ENCODE measurements around the gene HSD11B2.

The HSD11B2 gene

DNA sequence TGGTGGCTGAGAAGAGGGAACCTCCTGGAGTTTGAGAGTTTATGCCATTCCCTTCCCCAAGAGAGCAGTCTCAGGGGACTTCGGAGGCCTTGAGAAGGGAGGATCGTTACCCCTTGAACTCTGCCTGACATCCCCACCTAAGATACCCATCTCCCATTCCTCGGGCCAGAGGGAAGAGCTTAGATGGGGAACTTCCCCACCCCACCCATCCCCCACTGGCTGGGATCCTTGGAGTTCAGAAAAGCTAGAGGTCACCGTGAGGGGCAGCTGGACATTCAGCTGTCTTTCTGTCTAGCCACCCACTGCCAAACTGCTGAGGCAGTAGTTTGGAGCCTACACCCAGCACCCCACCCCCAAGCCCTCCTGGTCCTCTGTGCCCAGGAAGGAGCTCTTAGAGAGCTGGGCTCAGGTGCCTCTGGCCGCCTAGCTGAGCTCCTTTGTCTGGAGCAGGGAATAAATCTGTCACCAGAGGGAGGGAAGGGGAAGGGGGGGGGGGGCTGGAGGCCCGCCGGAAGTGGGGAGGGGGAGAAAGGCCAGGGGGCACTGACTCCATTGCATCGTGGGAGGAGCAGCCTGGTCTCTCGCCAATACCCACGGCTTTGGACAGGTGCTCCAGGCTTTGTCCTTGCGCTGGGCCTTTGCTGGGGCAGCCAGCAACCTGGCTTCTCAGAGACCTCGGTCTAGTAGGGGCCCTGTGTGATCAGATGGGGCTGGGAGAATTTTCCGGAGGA is 1.0 kb downstream of the HSD11B2 start:
- DNase-seq: no peak

DNA sequence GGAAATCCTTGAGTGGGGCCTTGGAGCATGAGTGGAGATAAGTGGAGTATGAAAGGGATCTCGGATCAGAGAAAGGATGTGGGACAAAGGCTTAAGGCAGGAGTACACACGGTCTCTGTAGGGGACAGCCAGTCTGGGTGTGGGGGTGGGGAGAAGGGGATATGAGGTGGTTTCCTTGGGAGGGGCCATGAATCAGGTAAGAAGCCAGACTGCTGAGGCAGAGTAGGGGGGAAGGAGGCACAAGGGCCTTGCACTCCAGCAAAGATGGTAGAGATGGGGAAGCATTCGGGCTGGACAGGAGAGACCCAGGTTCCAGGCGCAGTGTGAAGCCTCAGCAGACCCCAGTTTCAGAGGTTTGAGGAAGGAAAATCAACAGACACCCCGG is 1.6 kb downstream of the HSD11B2 start:
- no peak for DNase-seq

DNA sequence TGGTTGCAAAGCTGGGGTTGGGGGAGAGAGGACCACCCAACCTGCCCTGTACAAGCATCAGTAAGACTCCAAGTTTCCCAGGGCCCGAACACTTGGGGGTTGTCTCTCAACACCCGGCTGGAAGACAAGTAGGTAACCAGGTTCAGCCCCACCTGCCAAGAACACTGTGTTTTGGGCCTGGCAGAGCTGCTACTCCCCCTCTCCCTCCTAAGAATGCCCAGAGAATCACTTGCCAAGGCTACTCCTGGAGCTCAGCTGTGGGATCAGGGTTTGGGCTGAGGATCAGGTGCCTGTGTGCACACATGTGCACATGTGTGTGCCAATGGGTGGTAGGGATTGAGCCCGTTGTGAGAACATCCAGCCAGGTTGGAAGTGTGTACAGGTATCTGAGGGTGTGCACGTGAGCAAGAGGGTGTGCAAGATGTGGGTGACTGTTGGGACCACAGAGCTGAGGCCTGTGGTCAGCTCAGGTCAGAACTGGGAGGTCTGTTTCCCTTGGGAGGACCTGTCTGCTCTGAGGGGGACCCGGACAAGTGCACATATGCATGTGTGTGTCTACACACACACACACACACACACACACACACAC is 2.3 kb downstream of the HSD11B2 start:
- no peak for DNase-seq

DNA sequence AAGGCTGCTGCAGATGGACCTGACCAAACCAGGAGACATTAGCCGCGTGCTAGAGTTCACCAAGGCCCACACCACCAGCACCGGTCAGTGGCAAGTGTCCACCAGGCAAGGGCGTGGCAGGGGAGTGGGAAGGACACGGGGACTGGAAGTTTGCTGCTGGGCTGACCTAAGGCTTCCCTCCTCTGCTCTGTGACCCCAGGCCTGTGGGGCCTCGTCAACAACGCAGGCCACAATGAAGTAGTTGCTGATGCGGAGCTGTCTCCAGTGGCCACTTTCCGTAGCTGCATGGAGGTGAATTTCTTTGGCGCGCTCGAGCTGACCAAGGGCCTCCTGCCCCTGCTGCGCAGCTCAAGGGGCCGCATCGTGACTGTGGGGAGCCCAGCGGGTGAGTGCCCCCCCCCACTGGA is 4.8 kb downstream of the HSD11B2 start:
- no peak for DNase-seq

DNA sequence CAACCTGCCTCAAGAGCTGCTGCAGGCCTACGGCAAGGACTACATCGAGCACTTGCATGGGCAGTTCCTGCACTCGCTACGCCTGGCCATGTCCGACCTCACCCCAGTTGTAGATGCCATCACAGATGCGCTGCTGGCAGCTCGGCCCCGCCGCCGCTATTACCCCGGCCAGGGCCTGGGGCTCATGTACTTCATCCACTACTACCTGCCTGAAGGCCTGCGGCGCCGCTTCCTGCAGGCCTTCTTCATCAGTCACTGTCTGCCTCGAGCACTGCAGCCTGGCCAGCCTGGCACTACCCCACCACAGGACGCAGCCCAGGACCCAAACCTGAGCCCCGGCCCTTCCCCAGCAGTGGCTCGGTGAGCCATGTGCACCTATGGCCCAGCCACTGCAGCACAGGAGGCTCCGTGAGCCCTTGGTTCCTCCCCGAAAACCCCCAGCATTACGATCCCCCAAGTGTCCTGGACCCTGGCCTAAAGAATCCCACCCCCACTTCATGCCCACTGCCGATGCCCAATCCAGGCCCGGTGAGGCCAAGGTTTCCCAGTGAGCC is 5.8 kb downstream of the HSD11B2 start:
- no peak for DNase-seq

DNA sequence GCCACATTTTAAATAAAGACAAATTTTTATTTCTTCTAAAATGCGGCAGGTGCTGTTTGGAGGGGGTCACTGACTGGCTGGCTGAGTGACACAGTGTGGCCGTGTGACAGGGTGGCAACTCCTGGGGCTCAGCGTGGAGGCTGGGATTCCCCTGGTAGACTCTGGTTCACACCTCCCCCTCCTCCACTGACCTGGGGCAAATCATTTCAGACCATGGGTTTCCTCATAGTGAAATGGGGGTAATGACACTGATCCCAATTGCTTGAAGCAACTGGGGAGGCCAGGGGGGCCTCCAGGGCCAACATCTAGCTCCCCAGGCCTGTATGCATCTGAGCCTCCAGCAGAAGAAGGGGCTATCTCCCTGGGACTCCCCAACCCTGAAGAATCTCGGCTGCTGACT is 6.6 kb downstream of the HSD11B2 start:
- DNase-seq: no peak

DNA sequence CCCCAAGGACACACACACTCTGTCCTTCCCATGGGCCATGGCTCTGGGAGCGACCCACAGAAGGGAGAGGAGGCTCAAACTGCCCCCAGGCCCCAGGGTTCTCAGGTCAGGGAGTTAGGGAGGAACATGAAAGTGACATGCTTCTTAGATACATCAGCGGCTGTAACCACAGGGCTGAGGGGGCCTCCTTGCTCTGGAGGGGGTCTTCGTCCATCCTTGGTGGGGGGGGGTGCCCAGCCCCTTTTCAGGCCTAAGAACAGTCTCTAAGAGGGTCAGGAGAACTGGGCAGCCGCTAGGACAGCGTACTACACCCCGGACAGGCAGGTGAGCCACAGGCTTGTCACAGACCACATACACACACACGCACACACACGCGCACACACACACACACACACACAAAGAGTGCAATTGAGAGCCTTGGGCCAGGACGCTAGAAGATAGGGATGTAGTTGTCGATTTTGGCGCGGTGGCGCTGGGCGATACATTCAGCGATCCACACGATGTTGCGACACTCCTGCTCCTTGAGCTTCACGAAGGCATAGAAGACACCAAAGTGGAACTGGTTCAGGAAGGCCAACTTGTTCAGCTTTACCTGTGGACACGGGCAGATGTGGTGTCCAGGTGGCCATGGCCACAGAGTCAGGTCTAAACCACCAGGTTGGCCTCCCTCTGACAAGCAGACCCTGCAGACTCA is 7.3 kb downstream of the HSD11B2 start:
- DNase-seq: no peak

DNA sequence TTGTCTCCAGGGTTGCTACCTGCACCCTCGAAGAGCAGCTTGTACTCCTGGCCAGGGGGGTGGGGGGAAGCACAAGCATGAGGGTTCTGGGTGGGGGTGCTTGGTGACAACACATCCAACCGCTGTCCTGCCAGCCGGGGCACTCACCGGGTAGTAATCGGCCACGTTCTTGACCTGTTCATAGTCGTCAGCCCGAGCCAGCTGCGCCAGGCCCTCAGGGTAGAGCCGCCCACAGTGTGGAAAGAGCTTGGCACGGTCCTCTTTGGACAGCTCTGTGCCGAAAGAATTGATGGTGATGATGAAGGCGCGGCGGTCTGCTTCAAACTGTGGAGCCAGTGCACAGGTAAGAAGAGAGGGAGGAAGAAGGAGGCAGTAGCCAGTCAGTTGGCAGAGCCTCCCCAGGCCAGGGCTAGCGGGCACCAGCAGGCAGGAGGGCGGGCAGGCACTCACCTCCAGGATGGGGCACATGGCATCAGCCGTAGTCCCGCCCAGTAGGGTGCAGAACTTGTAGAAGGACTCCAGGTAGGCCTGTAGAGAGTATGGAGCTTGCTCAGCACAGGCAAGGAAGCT is 8.0 kb downstream of the HSD11B2 start:
- DNase-seq: no peak

DNA sequence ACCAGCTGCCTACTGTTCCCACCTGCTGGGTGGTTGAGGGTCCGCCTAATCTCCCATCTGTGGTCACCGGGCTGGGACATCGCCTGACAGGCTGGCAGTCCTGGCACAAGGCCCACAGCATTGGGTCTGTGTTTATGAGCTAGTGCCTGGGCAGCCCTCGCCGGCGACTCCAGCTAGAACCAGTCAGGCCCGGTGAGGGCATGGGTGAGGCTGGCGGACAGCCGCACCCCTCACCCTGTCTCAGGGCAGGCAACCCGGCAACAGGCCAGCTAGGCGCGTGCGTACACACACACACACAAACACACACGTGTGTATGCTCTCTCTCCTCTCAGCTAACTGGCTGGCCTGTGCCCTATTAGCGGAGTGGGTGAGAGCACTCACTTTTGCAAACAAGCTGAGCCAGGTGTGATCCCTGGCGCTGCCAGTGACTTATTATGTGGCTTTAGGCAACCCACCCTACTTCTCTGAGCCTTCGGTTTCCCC is 10.4 kb downstream of the HSD11B2 start:
- DNase-seq: peak in 23 of 51 donors; percentile 4 to 62 (median 30)

DNA sequence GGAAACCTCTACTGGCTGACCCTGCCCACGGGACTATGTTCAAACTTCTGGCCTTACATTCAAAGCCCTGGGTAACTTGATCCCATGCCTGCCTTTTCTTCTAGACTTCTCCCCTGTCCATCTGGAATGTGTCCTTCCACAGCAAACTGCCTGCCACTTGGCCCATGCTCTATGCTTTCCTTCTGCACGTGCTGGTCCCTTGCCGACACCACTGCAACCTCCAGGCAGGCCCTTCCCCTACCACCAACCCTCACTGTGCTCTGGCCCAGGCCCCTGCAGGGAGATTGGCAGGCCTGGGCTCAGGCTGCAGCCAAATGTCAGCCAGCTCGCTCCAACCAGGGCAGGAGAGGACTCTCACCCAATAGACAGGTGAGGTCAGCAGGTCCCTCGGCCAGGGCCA is 11.0 kb downstream of the HSD11B2 start:
- DNase-seq: no peak

DNA sequence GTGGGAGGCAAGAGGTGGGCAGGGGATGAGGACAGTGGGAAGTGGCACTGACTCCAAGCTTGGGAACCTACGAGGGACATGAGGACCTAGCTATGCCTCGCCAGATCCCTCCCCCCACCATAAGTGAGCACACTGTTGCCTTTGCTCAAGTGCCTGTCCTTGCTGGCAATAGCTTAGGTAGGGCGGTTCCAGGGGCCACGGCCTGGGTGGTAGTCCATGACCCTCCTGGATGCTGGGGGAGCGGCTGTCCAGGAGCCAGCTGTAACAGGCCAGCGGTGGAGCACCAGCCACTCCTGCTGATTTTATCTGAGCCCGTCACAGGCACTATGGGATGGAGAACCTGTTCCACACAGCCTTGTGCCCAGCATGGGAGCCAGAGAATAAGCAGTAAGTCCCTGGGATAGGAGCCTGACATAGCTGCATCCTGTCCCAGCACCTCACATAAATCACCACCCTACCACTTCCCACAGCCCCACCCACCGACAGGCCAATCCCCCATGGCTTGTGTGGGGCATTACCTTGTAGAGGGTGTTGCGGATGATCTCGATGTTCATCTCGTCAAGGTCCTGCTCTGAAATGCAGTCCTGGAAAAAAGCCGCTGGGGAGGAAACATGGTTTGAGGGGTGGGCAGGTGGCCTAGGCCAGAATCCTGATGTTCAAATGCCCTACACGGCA is 11.8 kb downstream of the HSD11B2 start:
- no peak for DNase-seq

DNA sequence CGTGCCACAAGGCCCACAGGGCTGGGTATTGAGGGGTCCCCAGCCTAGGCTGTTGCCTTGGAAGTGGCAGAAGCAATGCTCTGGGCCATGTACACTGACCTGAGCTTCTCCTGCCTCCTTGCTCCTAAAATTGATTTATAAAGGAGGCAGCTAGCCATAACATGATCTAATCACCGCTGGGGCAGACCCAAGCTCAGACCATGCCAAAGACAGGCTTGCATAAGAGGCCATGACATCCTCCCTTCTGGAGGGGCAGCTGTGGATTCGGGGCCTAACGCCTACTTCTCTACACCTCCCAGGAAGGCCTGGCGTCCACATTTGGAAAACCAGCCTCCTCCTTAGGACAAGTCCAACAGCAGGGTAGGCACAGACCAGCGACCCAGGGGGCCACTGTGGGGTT is 12.3 kb downstream of the HSD11B2 start:
- DNase-seq: no peak

DNA sequence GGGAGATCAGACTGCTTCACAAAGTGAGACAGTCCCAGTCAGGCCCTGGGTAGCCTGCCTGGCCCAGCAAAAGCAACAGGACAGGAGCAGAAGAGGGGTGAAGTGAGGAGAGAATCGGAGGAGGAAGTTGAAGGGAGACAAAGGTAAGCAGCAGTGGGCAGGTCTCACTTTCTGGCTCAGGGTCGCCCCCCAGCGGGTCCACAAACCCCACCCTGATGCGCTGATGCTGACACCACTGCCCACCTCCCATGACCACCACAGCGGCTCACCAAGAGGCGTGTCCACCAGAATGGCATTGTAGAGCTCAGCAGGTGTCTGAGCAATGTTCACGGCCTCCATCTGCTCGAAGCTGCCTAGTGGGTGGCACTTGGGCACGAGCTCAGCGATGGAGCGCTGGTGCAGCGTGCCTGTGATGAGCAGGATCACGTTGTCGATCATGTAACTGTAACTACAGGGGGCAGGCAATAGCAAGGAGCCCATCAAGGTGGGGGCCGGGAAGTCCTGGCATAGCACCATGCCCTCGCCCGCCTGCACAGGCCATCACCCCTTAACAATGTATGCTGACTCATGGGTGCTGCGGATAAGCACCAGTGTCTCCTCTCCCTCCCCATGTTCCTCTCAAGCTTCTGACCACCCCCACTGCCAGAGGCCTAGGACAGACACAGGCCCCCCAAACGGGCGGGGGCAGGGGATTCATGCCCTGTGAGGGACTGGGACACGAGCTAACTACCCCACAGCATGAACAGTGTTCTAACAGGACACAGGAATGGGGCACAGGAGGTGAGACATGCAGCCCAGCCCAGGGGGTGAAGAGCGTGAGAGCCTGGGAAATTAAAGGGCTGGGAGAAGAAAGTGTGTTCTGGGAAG is 13.6 kb downstream of the HSD11B2 start:
- DNase-seq: no peak

DNA sequence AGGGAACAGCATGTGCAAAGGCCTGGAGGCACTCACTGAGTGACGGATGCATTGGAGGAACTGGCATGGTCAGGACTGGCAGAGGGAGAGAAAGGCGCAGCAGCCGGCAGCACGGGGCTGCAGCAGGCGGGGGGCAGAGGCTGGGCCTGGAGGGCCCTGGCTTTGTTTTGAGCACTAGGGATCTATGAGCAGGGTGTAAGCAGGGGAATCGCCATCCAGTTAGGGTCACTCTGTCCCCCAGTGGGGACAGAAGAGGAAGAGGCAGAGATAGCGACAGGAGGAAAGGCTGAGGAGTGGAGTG is 14.2 kb downstream of the HSD11B2 start:
- DNase-seq: no peak

DNA sequence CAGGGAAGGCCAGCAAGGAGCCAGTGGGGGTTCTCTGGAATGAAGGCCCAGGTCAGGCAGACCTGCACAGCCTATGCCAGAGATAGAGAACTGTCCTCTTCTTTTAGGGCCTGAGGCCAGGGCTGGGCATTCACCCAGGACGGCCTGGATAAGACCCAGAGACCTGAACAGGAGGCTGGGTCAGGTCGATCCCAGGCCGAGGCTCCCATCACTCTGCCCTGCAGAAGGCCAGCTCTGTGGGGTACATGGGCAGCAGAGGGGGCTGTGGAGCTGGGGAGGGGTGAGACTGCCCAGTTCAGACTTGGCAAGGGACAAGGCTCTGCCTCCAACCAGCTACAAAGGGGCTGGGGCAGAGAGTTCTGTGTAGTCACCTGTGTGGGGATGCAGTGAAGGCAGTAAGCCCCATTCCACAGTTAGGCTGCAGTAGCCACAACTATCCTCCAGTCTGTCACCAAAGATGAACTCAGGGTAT is 14.6 kb downstream of the HSD11B2 start:
- DNase-seq: no peak

DNA sequence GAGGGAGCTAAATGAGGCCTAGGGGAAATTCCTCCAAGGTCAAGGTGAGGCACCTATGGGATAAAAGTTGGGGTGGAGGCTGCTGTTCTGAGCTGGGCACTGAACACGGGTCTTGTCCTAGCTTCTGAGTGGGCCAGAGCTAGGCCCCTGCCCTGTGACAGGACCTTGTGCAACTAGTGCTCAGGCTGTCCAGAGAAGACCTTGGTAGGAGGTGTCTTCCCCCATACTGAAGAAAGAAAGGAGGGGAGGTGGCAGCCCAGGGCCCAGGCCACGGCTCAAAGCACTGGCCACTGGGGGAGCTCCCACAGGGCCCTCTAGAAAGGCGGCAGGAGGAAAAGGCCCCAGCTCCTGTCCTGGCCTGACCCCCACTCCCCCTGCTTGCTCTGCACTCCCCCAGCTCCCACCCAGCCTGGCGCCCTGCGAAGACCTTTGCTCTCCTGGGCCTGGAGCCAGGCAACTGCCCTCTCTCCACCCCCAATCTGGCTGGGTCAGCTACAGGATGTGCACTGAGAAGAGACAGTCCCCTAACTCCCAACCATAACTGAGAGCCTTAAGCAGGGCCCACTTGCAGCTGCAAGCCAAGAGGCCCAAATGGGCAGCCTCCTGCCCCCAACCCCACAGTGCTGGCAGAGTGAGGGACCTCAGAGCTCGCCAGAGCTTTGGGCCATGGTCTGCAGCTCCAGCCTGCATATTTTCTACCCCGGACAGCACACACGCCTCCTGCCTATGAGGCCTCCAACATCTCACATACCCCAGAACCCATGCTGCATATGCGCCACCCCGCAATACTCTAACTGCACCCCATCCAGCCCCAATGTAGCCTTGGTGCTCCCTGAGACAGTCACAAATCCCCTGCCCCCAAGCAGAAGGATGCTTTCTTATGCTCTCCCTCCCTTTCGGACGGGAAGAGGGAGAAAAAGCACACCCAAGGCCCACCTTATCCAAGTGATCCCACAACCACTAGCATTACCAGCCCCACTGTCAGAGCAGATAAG is 15.3 kb downstream of the HSD11B2 start:
- DNase-seq: peak in 8 of 51 donors; percentile 2 to 26 (median 12)

DNA sequence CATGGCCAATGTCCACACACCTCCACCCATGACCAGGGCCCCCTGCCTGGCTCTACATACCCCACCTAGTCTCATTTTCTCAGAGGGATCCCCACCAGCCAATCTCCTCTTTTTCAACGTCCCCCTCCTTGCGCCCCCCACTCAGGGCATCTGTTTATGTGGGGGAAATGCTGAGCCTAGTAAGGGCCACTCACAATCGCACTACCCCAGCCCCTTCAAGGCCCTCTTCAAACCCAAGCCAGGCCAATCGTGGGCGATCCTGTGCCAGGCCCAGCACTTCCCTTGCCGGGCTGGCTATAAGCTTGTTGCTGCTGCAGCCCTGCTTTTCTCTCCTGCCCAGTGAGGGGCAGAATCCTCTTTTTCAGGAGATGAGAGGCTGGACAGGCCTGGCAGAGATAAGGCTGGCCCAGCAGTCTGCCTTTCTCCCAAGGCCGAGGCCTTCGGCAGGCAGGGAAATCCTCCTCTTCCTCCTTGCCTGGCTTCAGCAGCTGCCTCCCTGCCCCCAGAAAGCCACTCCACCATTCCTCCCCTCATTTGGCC is 16.1 kb downstream of the HSD11B2 start:
- no peak for DNase-seq

DNA sequence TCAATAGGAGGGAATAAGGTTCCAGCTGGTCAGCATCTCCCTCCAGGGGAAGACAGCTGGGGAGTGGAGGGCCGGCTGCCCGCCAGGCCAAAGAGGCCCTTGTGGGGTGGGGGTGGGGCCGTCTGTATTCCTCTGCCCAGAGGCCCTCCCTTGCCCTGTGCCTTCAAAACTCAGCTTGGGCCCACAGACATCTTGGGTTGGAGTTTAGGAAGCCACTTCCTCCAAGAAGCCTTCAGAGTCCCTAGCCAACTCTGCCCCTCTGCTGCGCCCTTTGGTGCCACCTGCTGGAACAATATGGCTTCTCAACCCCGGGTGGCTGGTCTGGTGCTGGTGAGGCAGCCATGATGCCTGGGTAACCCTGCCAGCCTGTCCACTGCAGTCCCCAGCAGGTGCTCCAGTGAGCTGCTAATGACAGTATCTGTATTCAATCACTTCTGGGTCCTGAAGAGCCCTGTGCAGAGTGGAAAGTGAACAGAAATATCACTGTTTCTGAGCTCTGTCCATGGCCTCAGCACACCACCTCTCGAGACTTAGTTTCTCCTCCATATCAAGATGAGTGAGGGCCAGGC is 16.7 kb downstream of the HSD11B2 start:
- DNase-seq: peak in 5 of 51 donors; percentile 13 to 35 (median 22)

DNA sequence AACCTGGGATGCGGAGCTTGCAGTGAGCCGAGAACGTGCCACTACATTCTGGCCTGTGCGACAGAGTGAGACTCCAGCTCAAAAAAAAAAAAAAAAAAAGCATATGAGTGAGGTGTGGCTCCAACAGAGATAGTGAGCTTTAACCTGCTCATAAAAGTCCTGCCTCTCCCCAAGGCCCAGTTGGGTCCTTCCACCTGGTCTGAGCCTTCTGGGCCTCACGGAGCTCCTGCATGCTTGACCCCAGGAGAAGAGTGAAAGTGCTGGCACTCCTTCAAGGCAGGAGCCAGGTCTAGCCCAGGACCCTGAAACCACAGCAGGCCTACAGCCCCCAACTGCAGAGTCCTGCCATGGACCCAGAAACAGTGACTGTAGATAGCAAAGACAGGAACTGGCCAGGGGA is 17.7 kb downstream of the HSD11B2 start:
- DNase-seq: no peak
